Fibroblast of gingiva (primary cell): ENCODE measurements around the gene AQP3.
"Not testable (repeated sequence)": the region's sequence is repeated elsewhere in the genome, so short reads cannot be mapped to it uniquely, and the experiment has no call there.

Source experiments
- DNase-seq: peaks from one replicate; pipeline ENCODE4 v3.0.0-alpha.2; 2011; ENCODE audit warnings: low read depth

Gene AQP3

DNA sequence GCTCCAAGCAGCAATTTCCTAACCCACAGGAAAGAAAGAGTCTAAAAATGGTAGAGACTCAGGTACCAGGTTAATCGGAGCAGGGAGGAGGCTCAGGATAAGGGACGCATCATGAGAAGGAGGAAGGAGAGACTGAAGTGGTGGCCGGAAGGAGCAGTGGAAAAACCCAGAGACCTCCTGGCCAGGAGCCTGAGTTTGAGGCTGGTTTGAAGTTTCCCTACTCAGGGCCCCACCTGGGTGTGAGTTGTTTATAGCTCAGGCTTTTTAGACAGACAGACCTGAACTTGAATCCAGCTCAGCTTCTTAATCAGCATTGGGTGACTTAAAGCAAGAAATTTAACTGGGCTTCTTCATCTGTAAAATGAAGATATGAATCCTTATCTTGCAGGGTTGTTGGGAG, 33.1 kb downstream of the AQP3 start:
- no peak for DNase-seq

DNA sequence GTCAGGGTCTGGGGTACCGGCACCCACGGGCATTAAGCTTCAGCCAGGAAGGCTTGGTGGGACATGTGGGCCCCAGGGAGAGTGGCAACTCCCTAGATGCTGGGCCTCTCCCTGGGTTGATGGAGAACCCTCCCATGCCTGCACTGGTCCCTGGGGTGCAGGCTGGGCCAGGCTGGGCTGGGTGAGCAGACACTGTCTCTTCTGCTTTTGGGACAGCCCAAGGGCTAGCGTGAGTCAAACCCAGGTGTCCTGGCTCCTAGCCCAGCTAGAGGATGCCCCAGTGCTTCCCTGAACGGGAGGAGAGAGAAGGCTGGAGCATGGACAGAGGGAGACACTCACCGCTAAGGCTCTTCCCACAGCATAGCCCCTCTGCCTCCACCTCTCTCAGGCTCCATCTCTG, 39.3 kb downstream of the AQP3 start:
- DNase-seq, result no peak

DNA sequence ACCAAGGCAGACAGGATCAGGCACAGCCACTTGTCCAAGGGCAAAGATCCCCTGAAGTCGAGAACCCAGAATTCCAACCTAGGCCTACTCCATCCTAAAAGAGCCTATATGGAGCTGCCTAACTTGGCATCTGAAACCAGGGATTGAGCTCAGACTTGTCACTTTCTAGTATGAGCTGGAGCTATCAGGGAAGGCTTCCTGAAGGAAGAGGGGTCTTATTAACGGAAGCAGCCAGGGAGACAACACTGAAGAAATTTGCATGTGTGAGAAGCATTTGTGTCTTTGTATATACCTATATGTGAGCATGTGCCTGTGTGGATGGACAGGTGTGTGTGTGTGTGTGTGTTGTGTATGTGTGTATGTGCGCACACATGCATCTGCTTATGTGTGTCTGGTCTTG, 40.3 kb downstream of the AQP3 start:
- no peak for DNase-seq

DNA sequence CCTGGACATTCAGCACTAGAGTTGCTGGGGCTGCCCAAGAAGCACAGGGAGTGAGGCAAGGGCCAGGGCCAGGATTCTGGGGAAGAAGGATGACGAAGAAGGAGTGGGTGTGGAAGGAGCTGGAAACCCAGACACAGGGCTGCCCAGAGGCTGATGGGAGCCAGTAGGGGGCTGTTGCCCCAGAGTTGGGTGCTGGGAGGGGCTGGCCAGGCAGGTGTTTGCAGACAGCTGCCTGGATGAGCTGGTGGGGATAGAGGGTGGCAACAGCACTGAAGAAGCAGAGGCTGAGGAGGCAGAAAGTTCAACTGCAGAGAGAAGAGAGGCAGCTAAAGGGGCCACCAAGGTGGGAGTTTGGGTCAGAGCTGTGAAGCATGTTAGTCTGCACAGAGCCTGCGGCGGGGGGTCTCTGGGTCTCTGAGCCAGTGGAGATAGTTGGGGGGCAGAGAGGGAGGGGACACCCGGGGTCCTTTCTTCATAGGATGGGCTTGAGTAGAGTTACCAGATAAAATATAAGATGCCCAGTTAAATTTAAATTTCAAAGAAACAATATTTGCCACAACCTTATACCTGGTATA, 42.5 kb downstream of the AQP3 start:
- DNase-seq, result no peak

DNA sequence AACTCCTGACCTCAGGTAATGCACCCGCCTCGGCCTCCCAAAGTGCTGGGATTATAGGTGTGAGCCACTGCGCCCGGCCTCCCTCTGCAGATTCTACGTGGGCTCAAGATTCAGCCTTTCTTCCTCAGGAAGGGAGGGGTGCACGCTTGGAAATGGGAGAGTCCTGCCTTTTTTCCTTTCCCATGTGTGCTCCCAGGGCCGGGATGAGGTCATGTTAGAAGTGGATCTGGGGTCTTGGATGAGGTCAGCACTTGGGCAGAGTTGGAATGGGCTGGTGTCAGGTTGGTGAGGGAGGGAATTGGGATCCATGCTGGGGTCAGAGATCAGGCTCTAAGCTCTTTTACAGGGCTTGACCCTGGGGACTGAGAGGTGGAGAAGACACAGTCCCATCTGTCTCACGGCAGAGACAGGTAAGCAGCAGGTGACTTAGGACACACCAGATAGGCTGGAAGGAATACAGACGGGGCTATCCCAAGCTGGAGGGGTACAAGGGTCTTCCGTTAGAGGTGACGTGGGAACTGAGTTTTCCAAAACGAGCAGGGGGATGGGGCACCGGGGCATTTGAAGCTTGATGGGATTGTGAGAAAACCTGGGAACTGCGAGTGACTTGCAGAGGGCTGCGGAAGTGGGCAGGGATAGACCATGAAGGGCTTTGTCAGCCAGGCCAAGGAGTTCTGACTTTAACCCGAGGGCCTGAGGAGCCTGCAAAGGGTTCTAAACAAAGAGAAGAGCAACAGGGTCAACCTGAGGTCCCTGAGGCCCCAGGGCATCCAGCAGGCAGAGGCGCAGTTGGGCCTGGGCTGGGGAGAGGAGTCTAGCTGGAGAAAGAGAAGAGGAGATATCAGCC, 43.2 kb downstream of the AQP3 start:
- no peak for DNase-seq

DNA sequence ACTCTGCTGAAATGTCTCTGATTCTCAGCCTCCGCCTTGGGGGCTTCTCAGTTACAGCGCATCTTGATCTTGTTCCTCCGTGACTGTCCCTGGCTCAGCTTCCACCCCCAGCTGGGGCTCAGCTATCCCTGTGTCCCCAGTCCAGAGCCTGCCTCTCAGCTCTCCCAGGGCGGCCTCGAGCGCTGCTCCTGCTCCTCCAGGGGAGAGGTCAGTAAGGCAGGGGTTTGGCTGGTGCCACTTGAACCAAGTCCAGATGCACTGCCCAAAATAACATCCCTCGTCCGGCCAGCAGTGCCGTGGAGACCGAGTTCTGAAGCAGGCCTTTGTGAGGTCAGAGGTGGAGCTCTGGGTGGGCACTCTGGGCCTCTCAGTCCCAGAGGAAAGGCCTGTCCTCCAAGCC, 45.0 kb downstream of the AQP3 start, which contains the start of gene AQP7:
Gene AQP7 (minus strand): TSS at position 198 of the 400 bp plus-strand sequence. CDS start 1,306 bp downstream, outside the sequence.
- peak; percentile 85 for DNase-seq

DNA sequence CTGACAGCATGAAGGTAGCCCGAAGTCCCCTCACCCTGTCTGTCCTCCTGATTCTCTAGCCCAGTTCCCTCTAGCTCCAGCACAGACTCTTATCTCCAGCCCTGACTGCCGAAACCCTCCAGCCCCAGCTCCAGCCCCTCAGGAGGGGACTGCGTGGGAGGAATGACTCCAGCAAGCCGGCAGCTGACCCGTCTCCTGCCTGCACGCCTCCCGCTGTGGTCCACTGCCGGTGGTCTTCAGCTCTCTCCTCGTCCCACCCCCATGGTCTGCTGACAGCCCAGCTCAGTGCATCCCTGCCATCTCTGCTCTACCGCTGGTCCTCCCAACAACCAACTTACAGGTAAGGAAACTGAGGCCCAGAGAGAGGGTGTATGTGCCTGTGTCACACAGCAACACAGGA, 45.6 kb downstream of the AQP3 start:
- not testable (repeated sequence) for DNase-seq

DNA sequence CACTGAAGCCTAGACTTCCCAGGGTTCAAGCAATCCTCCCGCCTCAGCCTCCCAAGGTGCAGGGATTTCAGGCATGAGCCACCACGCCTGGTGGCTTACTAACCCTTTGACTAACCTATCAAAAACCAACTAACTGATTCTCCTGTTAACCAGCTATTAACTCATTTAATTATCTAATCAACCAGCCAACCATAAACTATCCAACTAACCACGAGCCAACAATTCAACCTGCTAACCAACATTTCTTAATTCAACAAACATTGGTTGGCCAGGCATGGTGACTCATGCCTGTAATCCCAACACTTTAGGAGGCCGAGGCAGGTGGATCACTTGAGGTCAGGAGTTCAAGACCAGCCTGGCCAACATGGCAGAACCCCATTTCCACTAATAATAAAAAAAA, 48.3 kb downstream of the AQP3 start:
- DNase-seq, result not testable (repeated sequence)

DNA sequence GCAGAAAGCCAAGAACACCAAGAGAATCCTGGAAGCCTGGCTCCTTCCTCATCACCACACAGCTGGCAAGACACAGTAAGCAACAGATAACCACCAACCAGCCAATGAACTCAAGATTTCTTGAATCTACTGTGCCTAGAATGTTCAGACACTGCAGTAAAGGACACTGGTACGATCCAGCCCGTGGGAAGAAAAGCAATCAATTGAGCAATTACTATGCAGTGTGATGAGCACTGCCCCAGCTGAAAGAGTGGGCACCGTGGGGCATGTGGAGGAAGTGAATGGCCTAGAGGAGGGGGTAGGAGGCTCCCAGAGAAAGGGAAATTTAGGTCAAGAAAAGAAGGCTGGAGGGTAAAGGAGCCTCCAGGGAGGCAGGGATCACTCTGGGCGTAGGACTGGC, 49.6 kb downstream of the AQP3 start:
- not testable (repeated sequence) for DNase-seq

DNA sequence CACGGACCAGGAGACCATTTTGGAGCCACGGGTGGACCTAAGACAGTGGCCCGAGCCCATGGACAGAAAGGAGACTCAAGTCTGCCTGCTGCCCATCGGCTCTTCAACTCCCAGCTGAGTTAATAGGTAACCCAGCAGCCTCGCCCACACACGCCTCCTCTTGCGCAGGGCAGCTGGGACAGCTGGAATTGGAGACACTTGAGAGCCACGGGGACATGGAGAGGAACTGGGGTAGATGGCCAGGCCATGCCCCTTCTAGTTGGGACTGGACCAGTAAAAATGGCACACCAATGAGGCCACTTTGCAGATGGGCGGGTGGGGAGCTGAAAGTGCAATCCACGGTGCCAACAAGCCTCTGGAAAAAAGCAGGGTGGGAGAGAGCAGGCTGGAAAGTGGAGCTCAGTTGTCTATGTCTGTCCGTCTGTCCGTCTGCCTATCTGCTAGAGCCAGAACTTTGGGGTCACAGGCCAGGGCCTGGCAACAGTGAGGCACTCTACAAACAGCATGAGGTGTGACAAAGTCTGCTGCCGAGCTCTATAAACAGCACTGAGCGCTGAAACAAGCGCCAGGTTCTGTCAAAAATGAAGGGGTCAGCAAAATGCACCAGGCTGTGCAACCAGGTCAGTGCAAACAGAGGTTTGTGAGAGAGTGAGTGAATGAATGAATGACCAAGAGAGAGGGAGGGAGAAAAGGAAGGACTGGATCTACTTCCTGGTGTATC, 52.1 kb downstream of the AQP3 start:
- not testable (repeated sequence) for DNase-seq

DNA sequence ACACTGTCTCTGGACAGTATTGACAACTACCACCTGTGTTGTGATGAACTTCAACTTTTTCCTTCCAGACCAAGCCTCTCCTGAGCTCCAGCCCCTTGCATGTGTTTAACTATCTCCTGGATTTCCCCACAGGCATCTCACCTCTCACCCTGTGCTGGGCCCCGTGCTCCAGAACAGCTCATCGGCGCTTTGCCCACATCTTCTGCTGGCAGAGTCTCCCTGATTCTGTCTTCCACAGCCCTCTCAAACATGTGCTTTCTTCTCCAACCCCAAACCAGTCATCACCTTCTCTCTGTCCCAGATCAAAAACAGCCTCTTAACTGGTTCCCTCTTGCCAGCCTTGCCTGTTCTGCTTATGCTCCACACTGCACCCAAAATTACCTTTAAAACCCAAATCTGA, 53.4 kb downstream of the AQP3 start:
- DNase-seq, result peak; percentile 46

DNA sequence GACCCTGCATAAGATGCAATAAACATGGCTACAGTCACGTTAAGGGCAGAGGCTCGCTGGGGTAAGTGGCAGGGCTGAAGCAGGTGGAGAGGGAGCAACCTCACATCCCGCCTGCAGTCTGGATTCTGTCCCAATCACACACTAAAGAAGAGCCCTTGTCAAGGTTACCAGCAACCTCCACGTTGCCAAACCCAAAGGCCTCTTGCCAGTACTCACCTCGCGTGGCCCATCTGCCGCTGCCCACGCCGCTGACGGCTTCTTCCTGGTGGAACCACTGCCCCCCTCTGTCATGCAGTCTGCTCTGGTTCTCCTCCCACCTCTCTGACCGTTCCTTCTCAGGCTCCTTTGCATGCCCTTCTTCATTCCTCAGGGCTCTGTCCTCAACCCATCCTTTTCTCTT, 53.8 kb downstream of the AQP3 start:
- no peak for DNase-seq

DNA sequence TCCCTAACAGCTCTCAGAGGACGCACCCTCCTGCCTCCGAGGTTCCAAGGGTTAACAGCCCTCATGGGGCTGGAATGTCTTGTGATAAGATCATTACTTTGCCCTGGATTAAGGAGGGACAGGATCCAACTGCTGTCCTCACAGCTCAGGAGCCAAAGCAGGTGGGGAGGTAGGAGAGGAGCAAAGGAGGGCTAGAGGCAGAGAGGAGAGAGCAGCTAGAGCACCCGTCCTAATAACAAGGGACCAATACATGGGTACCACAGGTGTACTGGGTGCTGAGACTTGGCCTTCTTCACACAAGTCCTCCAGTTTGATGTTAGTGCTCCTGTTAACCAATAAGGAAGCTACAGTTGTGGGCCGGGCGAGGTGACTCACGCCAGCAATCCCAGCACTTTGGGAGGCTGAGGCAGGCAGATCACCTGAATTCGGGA, 54.8 kb downstream of the AQP3 start:
- not testable (repeated sequence) for DNase-seq
